DMS 273 treated with DMSO at 0.1 percent for 48 hours (cell line): Measurements from ENCODE around the gene CASP12.

Experiments
- DNase-seq: peaks from one replicate; lab custom pipeline; 2025; lab: John Stamatoyannopoulos, UW

Gene CASP12

GRCh38 chr11:104836691-104837090 is 61.6 kb downstream of the CASP12 start:
- DNase-seq: no peak
